Keratinocyte (primary cell): ENCODE results near the gene PPP1R3E. TPM values are rescaled to one million over a fixed set of nuclear protein-coding genes. Genes with fewer than 3 reads are reported as not detected.

Experiments
- DNase-seq: peaks from one replicate; pipeline ENCODE4 v3.0.0-alpha.2; 2011; ENCODE audit warnings: low read depth, missing footprints, low spot score
- FAIRE-seq: peaks from 2 replicates; lab custom pipeline; 2011; peaks lifted over from hg19 to GRCh38; lab: Jason Lieb, UNC
- H2AFZ ChIP-seq: 2 replicates; pipeline ENCODE4 v1.6.0; 2012; ENCODE audit warnings: low read length, control low read depth, inconsistent platforms; ENCODE audit not compliant: control insufficient read depth
- H3K27ac ChIP-seq: 2 replicates; pipeline ENCODE4 v1.5.1; 2011; ENCODE audit warnings: low read length; ENCODE audit not compliant: control insufficient read depth, insufficient read depth
- H3K27me3 ChIP-seq: 3 replicates; pipeline ENCODE4 v1.6.0; 2011; ENCODE audit warnings: low read length; ENCODE audit not compliant: control insufficient read depth, insufficient read depth; ENCODE audit errors: extremely low read depth
- H3K36me3 ChIP-seq, 2 experiments: 2 replicates in 1 of 2; 3 replicates in 1 of 2; pipeline ENCODE4 v1.5.1; 2011; ENCODE audit warnings: low read length in 2 of 2, mild to moderate bottlenecking in 1 of 2; ENCODE audit not compliant: control insufficient read depth in 2 of 2, insufficient read depth in 2 of 2; ENCODE audit errors: extremely low read depth in 1 of 2
- H3K4me1 ChIP-seq: 3 replicates; pipeline ENCODE4 v1.5.1; 2011; ENCODE audit warnings: low read length; ENCODE audit not compliant: control insufficient read depth, insufficient read depth; ENCODE audit errors: extremely low read depth
- H3K4me2 ChIP-seq: 3 replicates; pipeline ENCODE4 v1.6.0; 2011; ENCODE audit warnings: low read depth, low read length; ENCODE audit not compliant: control insufficient read depth, insufficient read depth; ENCODE audit errors: extremely low read depth
- H3K4me3 ChIP-seq, 3 experiments: fragments of 200-600 bp in 1 of 3; sonication (generic) in 1 of 3; 2 replicates in 2 of 3; 3 replicates in 1 of 3; pipeline ENCODE4 v1.5.1; 2011 to 2016; ENCODE audit warnings: low read length in 3 of 3, mild to moderate bottlenecking in 3 of 3, control low read depth in 2 of 3, inconsistent platforms in 1 of 3, low read depth in 1 of 3, mixed read lengths in 1 of 3, mixed run types in 1 of 3, moderate library complexity in 1 of 3; ENCODE audit not compliant: control insufficient read depth in 2 of 3, insufficient read depth in 2 of 3; ENCODE audit errors: extremely low read depth in 1 of 3
- H3K79me2 ChIP-seq: 2 replicates; pipeline ENCODE4 v1.6.0; 2012; ENCODE audit warnings: low read length; ENCODE audit not compliant: control insufficient read depth, insufficient read depth
- H3K9ac ChIP-seq: 3 replicates; pipeline ENCODE4 v1.6.0; 2011; ENCODE audit warnings: low read length; ENCODE audit not compliant: control insufficient read depth, insufficient read depth; ENCODE audit errors: extremely low read depth
- H3K9me1 ChIP-seq: 3 replicates; pipeline ENCODE4 v1.6.0; 2011; ENCODE audit warnings: low read length; ENCODE audit not compliant: control insufficient read depth, insufficient read depth; ENCODE audit errors: extremely low read depth
- H3K9me3 ChIP-seq: 2 replicates; pipeline ENCODE4 v1.5.1; 2012; ENCODE audit warnings: low read depth, low read length; ENCODE audit not compliant: control insufficient read depth
- H4K20me1 ChIP-seq: 3 replicates; pipeline ENCODE4 v1.6.0; 2011; ENCODE audit warnings: low read length; ENCODE audit not compliant: control insufficient read depth, insufficient read depth; ENCODE audit errors: extremely low read depth
- EZH2 ChIP-seq: IDR thresholded peaks from one replicate; pipeline ENCODE4 v1.6.1; 2012; ENCODE audit warnings: inconsistent platforms, mild to moderate bottlenecking, low read length, moderate library complexity
- dilution Hi-C: fragments of 300-500 bp; cut with MboI; formaldehyde crosslinking; loops from one replicate; pipeline ENCODE4 v1.7.0; 2020; ENCODE audit warnings: low sequenced_read_pairs; ENCODE audit not compliant: extremely low pct_ligation_motif_present
- polyA plus RNA-seq, 5 experiments: library from polyadenylated mRNA; depleted of rRNA in 3 of 5; stranded (reverse) in 3 of 5; stranded (forward) in 1 of 5; unstranded in 1 of 5; fragments of >200 nt; gene quantifications; 1 replicate in 1 of 5; 2 replicates in 3 of 5; 3 replicates in 1 of 5; pipeline versions ENCODE4 v1.2.1 to v1.2.3, GENCODE V29; 2011 to 2012; ENCODE audit warnings: missing spikeins in 2 of 5, low read depth in 1 of 5, low replicate concordance in 1 of 5
- TF ChIP-seq, protein P1 (sequence below), 3 experiments: IDR thresholded peaks in 1 of 3; conservative IDR thresholded peaks in 1 of 3; optimal IDR thresholded peaks in 1 of 3; 2 replicates in 2 of 3; 3 replicates in 1 of 3; pipeline versions ENCODE3 to v1.5.1; 2011; ENCODE audit warnings: low read length in 3 of 3, mild to moderate bottlenecking in 3 of 3, moderate library complexity in 2 of 3, control low read depth in 1 of 3, inconsistent platforms in 1 of 3; ENCODE audit not compliant: insufficient read depth in 2 of 3; ENCODE audit errors: extremely low read depth in 1 of 3

Gene PPP1R3E
- polyA plus RNA-seq, 1 donor (not counting 4 experiments of a cell fraction or from before 2014, with no cell fraction given): 2.5 TPM

DNA sequence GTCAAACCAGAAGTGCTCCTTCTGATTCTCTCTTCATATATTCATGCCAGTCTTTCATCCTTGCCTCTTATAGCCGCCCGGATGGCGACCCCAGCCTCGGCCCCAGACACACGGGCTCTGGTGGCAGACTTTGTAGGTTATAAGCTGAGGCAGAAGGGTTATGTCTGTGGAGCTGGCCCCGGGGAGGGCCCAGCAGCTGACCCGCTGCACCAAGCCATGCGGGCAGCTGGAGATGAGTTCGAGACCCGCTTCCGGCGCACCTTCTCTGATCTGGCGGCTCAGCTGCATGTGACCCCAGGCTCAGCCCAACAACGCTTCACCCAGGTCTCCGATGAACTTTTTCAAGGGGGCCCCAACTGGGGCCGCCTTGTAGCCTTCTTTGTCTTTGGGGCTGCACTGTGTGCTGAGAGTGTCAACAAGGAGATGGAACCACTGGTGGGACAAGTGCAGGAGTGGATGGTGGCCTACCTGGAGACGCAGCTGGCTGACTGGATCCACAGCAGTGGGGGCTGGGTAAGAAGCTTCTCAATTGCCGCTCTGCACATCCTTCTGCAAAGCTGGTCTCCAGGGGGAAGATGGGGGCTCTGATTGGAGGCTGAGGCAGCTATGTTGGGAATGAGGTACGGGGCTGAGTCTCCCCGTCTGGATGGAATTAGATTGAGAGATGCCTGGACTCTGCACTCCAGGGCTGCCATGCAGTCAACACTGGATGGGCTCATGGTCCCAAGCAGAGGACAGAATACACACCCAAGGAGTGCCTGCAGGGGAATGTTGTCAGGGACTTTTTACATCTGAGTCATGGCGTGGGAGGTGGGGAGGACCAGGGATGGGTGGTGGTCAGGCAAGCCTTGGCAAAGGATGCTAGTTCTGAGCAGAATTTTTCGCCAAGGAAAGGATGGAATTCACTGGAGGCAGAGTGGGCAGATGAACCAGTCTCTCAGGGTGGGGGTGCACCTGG is 5.3 kb upstream of the PPP1R3E start:
- peak overlapping the region; percentile 92 for H3K27ac ChIP-seq
- no peaks in the 10 kb centered on the region for H3K27me3 ChIP-seq
- TF ChIP-seq, protein P1, sequence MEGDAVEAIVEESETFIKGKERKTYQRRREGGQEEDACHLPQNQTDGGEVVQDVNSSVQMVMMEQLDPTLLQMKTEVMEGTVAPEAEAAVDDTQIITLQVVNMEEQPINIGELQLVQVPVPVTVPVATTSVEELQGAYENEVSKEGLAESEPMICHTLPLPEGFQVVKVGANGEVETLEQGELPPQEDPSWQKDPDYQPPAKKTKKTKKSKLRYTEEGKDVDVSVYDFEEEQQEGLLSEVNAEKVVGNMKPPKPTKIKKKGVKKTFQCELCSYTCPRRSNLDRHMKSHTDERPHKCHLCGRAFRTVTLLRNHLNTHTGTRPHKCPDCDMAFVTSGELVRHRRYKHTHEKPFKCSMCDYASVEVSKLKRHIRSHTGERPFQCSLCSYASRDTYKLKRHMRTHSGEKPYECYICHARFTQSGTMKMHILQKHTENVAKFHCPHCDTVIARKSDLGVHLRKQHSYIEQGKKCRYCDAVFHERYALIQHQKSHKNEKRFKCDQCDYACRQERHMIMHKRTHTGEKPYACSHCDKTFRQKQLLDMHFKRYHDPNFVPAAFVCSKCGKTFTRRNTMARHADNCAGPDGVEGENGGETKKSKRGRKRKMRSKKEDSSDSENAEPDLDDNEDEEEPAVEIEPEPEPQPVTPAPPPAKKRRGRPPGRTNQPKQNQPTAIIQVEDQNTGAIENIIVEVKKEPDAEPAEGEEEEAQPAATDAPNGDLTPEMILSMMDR (optimal IDR thresholded peaks at IDR 0.05 in 1 of 3, IDR thresholded peaks at IDR 0.05 in 1 of 3, conservative IDR thresholded peaks at IDR 0.05 in 1 of 3; ENCODE audit: extremely low read depth in 1 of 3, insufficient read depth in 2 of 3, low read length in 3 of 3): no peak
- no peak for TF ChIP-seq EZH2
- FAIRE-seq (peak; percentile 66), DNase-seq (no peak)
- H3K4me1 ChIP-seq: peaks cover 34% of the 10 kb centered on the region
- peak overlapping the region; percentile 81 to 92 (median 90) for H3K4me3 ChIP-seq
- dilution Hi-C loops: no loop called here
- H4K20me1 ChIP-seq: peaks cover 5% of the 10 kb centered on the region
- peak overlapping the region; percentile 86 for H3K4me2 ChIP-seq
- H3K9ac ChIP-seq: peak overlapping the region; percentile 98
- H3K9me1 ChIP-seq: peaks cover 4% of the 10 kb centered on the region
- H3K79me2 ChIP-seq: peaks cover 56% of the 10 kb centered on the region
- peaks cover 25 to 34% of the 10 kb centered on the region in 2 experiments for H3K36me3 ChIP-seq
- H3K9me3 ChIP-seq: no peaks in the 10 kb centered on the region
- H2AFZ ChIP-seq: no peak overlapping the region

- FAIRE-seq (no peak), DNase-seq (no peak)
- H3K27ac ChIP-seq: peak overlapping the region; percentile 92
- H3K4me1 ChIP-seq: peaks cover 38% of the 10 kb centered on the region
- H3K9ac ChIP-seq: peak overlapping the region; percentile 98
- H3K4me2 ChIP-seq: peak overlapping the region; percentile 86
- H3K36me3 ChIP-seq: peaks cover 25 to 32% of the 10 kb centered on the region in 2 experiments
- no peak for TF ChIP-seq EZH2
- TF ChIP-seq, protein P1 (optimal IDR thresholded peaks at IDR 0.05 in 1 of 3, IDR thresholded peaks at IDR 0.05 in 1 of 3, conservative IDR thresholded peaks at IDR 0.05 in 1 of 3; ENCODE audit: extremely low read depth in 1 of 3, insufficient read depth in 2 of 3, low read length in 3 of 3): no peak
- peaks cover 51% of the 10 kb centered on the region for H3K79me2 ChIP-seq
- H3K9me3 ChIP-seq: no peaks in the 10 kb centered on the region
- no peak overlapping the region for H2AFZ ChIP-seq
- dilution Hi-C loops: no loop called here
- H3K4me3 ChIP-seq: peak overlapping the region; percentile 81 to 92 (median 90)
- H3K9me1 ChIP-seq: peaks cover 4% of the 10 kb centered on the region
- peaks cover 5% of the 10 kb centered on the region for H4K20me1 ChIP-seq
- H3K27me3 ChIP-seq: no peaks in the 10 kb centered on the region
Measured at GRCh38 chr14:23307146-23307530, 4.5 kb upstream of the PPP1R3E start.
